Amniotic epithelial cell (primary cell): Measurements from ENCODE around the gene ITGB8.
"Not testable (repeated sequence)": the region's sequence is repeated elsewhere in the genome, so short reads cannot be mapped to it uniquely, and the experiment has no call there.

Experiments
- DNase-seq: peaks from one replicate; pipeline ENCODE4 v3.0.0-alpha.2; 2010; ENCODE audit warnings: low read depth

ITGB8 gene

DNA sequence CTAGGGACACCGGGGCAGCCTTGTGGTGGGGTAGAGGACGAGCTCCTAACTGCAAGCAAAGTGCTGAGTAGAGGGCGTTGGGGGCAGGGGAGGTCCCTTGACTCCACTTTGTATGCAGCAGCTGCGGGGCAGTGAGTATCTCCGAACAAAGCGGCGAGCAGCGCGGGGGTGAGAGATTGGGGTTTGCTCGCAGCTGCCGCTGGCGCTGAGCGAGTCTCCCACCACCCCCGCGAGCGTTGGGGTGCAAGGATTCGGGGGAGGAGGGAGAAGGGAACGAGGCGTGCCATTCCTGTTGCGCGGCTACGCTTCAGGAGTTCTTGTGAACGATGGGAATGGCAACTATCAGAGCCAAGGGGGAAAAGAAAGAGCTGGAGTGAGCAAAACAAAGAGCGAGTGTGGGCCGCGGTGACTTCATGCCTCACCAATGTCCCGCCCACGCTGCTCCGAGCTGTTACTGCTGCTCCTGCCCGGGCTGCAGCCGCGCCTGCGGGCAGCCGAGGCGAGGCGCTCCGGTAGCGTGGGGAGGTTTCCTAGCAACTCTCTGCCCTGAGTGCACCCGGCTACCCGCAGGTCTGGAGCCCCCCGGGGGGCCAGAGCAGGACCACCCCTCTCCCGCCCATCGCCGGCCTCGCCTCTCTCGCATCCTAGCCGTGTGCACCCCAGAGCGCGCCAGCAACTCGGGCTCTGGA lies at the start of gene ITGB8:
Gene ITGB8, plus strand, starts transcription at position 662 of the 689 bp plus-strand sequence. CDS start 907 bp downstream, outside the sequence.
- DNase-seq: peak; percentile 93

DNA sequence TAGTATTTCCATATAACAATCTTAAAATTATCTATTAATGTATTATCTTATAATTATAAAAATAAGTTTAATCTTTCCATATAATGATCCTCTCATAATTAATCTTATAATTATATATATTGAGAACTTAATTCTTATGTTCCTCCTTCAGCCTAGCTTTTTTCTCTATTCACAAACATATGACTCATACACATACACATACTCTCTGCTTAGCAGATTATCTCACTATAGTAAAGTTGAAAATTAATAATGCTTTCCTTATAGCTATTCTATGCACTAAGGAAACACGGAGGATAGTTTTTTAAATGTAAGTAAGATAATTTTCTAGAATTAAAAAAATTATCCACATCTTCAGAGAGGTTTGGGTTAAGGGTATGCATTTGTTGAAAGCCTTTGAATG lies 47.7 kb upstream of the ITGB8 start:
- no peak for DNase-seq

DNA sequence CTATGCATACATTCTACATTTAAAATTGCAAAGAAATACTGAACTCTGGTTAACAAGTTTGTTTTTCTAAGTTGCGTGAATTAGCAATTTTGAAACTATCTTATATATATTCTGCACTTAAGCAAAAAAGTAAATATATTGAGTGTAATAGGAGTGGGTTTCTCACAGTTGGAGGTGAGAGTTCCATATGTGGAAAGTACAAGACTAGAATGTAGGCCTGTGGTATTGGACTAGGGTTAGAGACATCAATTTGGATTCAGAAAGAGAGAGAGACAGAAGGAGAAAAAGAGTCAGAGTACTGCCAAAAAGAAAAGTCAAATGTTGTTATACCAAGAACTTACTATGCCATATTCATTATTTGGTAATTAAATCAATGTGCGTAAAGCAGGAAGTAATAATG lies 47.3 kb upstream of the ITGB8 start:
- no peak for DNase-seq

DNA sequence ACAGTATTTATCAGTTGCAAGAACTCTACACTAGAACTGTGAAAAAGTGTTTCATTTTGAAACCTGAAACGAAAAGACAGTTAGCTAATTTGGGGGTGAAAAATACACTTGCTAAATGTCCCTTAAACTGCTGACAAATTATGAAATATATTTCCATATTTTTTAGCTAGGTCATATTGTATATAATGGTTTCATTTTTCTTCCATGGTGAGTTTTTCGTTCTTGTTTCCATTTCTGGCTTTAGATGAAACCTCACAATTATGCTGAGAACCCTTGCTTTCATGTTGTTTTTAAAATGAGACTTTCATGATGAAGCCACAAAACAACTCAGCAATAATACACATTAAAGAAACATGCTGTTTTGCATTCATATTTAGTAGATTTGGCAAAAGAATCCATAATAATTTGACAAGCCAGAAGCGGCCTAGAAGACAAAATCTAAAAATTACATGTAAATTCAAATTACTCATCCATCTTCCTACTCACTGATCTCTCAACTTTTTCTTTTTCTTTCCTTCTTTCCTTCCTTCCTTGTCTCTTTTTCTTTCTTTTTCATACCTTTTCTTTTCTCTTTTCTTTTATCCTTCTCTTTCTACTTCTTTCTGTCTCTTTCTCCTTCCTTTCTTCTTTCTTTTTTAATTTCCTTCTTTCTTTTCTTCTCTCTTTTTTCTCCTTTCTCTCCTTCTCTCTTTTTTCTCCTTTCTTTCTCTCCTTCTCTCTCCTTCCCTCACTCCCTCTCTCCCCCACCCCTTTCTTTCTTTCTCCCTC lies 46.5 kb upstream of the ITGB8 start:
- no peak for DNase-seq

DNA sequence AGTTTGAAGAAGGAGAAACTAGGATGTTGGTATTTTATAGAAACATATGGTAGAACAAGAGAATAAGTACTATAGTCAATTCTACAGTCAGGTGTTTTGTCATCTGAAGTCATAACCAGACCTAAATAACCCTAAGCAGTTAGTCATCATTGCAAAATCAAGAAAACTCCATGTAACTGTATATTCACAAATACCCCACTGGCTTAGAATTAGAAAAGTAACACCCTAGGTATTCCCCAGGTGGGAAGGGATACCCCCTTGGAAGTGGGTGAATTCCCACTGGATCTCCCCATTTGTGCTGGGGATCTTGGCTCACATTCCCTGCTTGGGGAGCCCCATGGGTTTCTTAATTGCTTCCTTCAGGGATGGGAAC lies 45.9 kb upstream of the ITGB8 start:
- DNase-seq: peak; percentile 22

DNA sequence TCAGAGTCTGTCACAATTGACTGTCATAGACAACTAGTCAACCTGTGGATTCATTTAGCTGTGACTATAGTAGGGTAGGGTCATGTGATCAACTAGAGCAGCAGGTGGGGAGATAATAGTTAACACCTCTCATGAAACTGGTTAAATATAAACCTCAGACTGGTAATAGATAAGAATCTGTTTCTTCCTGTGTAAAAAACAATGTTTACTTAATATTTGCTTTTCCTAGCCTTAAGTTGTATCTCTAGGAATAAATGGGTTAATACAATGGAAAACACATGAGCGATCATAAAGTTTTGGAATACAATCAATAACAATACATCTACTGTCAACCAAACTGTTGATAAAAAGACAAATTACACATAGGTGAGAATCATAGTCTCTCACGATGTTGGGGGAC lies 43.4 kb upstream of the ITGB8 start:
- no peak for DNase-seq

DNA sequence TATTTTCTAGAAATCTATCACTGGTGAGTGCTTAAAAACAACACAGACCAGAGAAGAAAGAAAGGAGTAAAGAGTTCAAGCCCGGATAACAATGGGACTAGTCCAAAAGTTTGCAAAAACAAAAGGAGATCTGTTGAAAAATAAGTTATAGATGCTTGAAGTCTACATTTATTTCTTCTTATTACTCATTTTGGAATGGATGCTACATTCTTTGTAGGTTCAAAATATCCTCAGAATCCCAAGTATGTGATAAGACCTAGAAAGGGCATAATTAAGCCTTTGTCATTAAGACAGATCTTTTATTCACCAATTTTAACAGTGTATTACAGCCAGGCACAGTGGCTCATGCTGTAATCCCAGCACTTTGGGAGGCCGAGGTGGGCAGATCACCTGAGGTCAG lies 42.7 kb upstream of the ITGB8 start:
- DNase-seq: no peak

DNA sequence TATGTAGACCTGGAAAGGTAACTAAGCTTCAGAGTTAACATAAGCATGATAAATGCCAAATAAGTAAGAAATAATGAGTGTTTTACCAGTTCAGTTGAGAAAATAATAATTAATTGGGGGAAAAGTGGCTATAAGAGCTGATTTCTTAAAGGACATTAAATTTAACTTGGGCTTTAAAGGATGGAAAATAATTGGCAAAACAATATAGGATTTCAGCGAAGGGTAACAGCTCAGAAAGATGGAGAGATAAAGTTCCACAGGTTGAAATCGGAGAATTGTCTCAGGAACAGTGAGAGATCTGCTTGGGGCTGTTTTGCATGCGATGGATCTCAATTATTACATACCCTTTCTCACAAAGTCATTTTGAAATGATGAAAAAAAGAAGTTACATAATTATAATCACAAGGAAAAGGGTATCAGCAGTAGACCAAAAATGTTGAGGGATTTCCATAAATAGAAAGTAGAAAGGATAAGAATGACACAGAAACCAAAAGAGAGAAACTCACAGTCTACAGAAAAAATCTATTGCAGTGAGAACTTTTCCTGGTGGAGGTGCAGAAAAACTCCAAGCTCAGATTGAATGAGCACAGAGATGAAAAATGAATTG lies 40.1 kb upstream of the ITGB8 start:
- DNase-seq: no peak

DNA sequence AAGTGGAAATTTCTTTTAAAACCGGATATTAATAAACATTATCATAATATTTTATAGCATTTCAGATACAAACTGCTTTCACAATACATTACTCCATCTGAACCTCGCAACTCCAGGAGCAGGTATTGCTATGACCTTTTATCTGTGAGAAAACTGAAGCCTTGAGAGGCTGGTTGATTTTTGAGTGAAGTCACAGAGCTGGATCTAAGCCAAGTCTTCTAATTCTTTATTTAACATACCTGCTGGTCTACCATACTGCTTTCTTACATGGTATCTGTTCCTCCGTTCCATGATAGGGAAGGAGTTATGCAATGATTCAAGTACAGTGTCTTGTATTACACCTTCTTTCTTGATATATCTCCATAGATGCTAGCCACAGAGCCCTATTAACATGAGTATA lies 37.4 kb upstream of the ITGB8 start:
- no peak for DNase-seq

DNA sequence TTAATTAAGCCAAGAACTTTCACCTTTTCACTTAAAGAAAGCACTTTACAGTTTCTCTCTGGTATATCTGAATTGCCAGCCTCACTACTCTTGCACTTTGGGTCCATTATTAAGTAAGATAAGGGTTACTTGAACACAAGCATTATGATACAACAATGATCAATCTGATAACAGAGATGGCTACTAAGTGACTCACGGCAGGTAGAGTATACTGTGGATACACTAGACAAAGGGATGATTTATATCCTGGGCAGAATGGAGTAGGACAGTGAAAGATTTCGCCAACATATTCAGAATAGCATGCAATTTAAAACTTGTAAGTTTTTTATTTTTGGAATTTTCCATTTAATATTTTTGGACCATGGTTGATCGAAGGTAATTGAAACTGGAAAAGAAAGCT lies 34.3 kb upstream of the ITGB8 start:
- DNase-seq: no peak

DNA sequence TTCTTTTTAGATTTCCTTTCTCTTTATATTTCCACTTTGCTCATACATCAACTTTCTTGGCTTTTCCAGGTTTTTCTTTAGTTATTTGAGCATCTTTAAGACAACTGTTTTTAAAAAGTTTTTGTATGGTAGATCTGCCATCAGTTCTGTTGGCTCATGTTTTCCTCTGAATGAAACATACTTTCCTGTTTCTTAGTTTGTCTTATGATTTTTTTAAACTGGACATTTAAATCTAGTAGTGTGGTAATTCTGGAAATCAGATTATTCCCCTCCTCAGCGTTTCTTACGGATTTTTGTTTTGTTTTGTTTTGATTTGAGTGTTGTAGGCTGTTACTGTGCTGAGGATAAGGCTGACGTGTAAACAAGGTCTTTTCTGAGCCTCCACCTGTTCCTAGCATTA lies 33.8 kb upstream of the ITGB8 start:
- DNase-seq: no peak

DNA sequence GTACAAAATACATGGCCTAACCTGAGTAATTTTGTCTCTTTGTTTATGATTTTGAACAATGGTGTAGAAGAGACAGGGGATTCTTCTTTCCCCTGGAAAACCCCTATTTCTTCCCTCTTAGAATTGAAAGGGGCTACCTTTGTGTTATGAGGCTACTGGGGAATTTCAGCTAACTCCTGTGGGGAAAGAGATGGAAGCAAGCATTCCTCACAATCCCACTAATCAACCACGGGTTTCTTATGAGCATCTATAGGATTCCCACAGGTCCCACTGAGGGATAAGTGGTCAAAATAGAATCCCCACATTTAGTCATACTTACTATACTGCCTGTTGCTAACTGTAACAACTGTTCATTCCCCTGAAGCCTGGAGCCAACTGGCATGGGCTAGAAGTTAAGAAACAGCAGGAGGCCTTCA lies 32.2 kb upstream of the ITGB8 start:
- no peak for DNase-seq

DNA sequence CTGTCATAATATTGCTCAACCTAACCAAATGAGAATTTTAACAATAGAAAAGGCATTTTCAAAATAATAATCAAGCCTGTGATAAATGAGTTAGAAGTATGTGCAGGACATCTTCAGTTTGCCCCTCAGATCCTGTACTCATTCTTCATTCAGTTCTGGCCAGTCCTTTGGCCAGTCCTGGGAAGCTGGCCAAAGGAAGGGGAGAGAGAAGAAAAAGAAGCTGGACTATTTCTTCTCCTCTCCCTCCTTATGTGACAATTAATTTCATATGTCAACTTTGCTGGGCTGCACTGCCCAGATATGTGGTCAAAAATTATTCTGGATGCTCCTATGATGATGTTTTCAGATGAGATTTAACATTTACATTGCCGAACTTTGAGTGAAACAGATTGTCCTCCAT lies 31.6 kb upstream of the ITGB8 start:
- DNase-seq: no peak

DNA sequence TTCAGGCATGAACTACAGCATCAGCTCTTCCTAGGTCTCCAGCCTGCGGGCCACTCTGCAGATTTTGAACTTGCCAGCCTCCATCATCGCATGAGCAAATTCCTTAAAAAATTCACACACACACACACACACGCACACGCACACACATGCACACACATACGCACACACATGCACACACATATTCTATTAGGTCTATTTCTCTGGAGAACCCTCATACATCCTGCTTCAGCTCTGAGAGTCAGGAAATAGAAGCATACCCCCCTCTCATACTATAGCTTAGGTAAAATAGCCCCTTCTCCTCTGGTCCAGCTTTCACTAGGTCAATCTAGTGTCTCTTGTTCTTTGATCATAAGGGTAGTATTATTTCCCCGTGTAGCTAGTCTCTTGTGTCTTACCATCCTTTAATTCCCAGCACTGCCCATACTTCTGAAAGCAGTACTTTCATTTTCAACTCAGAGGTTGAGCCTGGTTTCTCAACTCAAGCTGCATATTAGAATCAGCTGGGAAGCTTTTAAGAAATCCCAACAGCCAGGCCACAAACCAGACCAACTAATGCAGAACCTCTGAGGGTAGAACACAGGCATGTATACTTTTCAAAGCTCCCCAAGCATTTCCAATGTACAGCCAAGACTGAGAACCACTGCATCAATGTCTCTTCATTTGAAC lies 30.9 kb upstream of the ITGB8 start:
- peak; percentile 46 for DNase-seq

DNA sequence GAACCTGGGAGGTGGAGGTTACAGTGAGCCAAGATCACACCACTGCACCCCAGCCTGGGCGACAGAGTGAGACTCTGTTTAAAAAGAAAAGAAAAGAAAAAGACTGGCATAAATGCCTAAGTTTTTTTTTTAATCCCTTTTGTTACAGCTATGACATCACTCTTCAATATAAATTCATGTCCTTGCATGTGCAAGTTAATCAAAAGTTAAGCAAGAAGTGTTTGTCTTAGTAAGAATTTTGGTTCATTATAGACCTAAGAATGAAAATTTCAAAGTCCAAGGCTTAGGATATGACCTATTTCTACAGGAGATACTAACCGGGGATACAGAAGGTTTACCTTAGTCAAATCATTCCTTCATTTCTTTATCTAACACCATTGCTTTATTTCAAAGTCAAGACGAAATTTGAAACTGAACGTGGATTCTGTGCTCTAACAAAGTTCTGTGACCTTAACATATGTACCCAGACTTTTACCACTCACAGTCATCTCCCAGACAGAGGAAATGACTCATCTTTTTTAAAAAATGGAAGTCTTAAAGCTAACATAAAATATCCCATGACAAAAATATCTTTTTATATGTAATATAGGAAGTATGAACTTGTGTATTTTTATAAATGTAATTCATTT lies 29.3 kb upstream of the ITGB8 start:
- DNase-seq: peak; percentile 31

DNA sequence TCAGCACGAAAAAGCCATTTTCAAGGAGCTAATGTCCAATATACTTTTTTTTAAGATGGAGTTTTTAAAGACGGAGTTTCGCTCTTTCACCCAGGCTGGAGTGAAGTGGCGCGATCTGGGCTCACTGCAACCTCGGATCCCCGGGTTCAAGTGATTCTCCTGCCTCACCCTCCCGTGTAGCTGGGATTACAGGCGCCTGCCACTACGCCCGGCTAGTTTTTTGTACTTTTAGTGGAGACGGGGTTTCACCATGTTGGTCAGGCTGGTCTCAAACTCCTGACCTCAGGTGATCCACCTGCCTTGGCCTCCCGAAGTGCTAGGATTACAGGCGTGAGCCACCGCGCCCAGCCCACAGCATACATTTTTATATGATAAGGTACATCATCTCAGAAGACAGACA lies 28.4 kb upstream of the ITGB8 start:
- DNase-seq: not testable (repeated sequence)

DNA sequence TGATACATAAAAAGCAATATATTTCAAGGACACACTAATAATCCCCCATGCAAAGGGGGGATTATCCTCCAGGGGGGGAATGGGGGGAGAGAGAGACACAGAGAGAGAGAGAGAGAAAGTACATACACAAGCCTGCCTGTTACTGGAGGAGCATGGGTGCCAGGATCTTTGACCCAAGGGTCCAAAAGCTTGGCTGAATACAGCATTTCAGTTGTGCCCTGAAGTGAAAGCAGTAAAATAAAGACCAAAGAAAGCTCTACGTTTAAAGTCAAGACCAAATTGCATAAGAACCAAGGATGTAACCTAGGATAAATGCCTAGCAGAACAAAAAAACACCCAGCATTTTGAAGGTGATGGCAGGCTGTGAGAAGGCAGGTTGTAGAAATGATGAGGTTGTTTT lies 27.8 kb upstream of the ITGB8 start:
- DNase-seq: no peak

DNA sequence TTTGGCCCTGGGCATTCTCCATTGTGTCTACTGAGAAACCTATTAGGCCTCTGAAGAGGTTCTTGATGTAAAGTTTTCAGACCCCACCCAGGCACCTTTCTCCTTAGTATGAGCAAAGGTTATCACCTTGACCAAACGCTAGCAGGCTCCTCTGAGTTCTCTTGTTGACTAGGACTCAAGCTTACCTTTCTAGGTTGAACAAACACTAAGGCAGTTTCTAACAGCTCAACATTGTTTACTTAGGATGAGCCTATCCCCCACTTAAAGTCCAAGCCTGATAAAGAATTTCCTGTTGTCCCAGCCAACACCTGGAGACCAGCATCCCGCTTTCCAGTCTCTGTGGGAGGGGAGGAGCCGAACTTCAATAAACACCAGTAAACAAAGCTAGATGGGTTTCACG lies 26.3 kb upstream of the ITGB8 start:
- no peak for DNase-seq

DNA sequence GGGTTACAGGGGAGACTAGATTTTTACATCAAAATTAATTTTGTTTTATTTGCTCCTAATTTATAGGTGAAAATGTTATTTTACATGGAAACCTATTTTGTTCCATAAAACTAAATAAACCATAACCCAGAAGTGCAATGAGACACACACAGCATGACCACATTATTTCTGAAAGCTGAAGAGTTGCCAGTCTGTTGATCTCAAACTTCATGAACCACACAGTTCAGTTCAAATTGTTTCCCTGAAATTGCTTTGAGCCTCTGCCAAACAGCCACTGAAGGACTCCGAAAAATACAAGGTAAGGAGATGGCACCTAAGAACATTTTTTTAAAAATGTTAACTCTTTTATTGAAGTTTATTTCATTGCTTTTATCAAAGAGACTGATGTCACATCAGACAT lies 25.0 kb upstream of the ITGB8 start:
- no peak for DNase-seq

DNA sequence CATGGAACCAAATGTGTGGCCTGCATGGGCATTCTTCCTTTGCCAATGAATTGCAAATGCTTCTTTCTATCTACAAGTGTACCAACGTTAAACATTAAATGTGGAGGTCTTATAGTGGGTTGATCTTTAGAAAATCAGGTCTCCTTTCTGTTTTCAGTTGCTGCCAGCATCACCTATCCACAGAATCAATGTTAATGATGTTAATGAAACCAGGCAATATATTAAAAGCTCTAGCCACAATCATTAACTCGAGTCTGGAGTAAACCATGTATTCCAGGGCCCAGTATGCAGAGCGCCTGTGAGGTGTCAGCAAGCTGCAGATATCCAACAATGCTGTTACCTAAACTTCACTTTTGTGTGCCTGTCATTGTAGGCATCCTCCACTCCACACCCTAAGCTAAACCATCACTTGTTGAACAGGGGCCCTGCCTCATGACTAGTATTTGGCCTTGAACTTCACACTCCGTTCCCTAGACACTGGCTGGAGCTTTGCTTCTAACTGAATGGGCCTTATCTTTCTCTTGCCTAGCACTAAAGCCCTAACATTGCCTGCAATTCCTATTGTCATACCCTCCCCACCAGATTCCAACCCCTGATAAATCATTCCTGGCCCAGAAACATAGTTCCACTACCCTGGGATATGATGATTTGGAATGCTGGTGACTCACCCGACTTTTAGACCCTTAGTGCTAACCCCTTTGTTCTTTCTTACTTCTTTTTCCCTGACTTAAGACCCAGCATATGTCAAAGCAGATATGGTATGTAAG lies 24.3 kb upstream of the ITGB8 start:
- DNase-seq: peak; percentile 60

DNA sequence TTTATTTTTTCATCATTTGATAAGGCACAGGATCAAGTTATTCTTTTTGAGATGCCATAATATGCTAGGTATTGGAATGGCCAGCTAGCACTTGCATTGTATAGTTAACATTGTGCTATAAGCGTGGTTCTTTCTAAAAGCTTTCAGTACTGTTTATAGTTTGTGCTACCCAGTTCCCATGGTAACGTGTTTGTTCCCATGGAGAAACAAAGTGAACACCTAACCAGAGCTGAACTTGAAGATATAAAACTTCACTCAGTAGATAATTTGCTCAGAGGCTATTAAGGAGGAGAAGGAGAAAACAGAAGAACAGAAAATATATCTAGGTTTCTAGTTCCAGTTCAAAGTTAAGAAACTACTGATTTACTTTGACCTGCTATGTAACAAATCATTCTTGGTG lies 23.6 kb upstream of the ITGB8 start:
- DNase-seq: peak; percentile 77

DNA sequence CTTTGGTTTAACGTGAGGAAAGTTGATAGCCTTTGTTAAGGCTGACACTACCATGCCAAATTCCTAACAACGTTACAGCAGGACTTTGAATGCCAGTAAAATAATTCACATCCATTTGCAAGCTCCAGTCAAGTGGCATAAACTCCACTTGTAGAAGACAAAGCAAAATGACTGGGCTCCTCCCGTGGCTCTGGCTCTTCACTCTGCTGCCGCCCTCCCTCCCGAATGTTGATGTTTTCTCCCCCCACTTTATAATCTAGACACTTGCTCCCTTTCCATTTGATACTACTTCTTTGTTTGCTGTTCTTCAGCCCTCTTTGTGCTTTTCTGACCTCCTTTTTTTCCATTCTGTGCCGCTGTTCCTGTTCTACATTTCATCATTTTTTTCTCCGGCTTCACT lies 22.8 kb upstream of the ITGB8 start:
- no peak for DNase-seq
